Measurements from ENCODE around the gene SORCS3.

The SORCS3 gene

GRCh38 chr10:105161149-105161548 is 520.1 kb downstream of the SORCS3 start:
- TF ChIP-seq CTCF (IDR thresholded peaks at IDR 0.05; ENCODE audit: low read depth, low read length, missing control alignments): no peak
- Histone ChIP-seq H3K4me3 (ENCODE audit: low read depth, low read length) (no peak overlapping the region), H3K27ac (no peak overlapping the region), H3K27me3 (replicated peaks) (no peaks in the 10 kb centered on the region), H3K36me3 (replicated peaks) (no peaks in the 10 kb centered on the region)
- in situ Hi-C loops (cut with HindIII; ENCODE audit: low pct_ligation_motif_present, low sequenced_read_pairs): no loop called here
- DNase-seq: no peak

- no peak overlapping the region for H3K27ac ChIP-seq
- TF ChIP-seq CTCF (IDR thresholded peaks at IDR 0.05; ENCODE audit: low read depth, low read length, missing control alignments): no peak
- H3K4me3 ChIP-seq (ENCODE audit: low read depth, low read length): no peak overlapping the region
- H3K27me3 ChIP-seq (replicated peaks): no peaks in the 10 kb centered on the region
- in situ Hi-C loops (cut with HindIII; ENCODE audit: low pct_ligation_motif_present, low sequenced_read_pairs): no loop called here
- DNase-seq: no peak
- H3K36me3 ChIP-seq (replicated peaks): no peaks in the 10 kb centered on the region
These were observed 520.7 kb downstream of the SORCS3 start for GRCh38 chr10:105161767-105162166.

GRCh38 chr10:105170521-105170920 is 529.4 kb downstream of the SORCS3 start:
- no peak for DNase-seq
- no peak for TF ChIP-seq CTCF (IDR thresholded peaks at IDR 0.05; ENCODE audit: low read depth, low read length, missing control alignments)
- Histone ChIP-seq H3K4me3 (ENCODE audit: low read depth, low read length) (no peak overlapping the region), H3K36me3 (replicated peaks) (no peaks in the 10 kb centered on the region), H3K27me3 (replicated peaks) (no peaks in the 10 kb centered on the region), H3K27ac (no peak overlapping the region)
- in situ Hi-C loops (cut with HindIII; ENCODE audit: low pct_ligation_motif_present, low sequenced_read_pairs): no loop called here

- no peak for DNase-seq
- no peaks in the 10 kb centered on the region for H3K27me3 ChIP-seq (replicated peaks)
- TF ChIP-seq CTCF (IDR thresholded peaks at IDR 0.05; ENCODE audit: low read depth, low read length, missing control alignments): no peak
- H3K27ac ChIP-seq: no peak overlapping the region
- no peaks in the 10 kb centered on the region for H3K36me3 ChIP-seq (replicated peaks)
- no peak overlapping the region for H3K4me3 ChIP-seq (ENCODE audit: low read depth, low read length)
- in situ Hi-C loops (cut with HindIII; ENCODE audit: low pct_ligation_motif_present, low sequenced_read_pairs): no loop called here
These were observed 530.9 kb downstream of the SORCS3 start for GRCh38 chr10:105171945-105172344.

GRCh38 chr10:105181626-105182025 is 540.5 kb downstream of the SORCS3 start:
- no peak for TF ChIP-seq CTCF (IDR thresholded peaks at IDR 0.05; ENCODE audit: low read depth, low read length, missing control alignments)
- Histone ChIP-seq H3K4me3 (ENCODE audit: low read depth, low read length) (no peak overlapping the region), H3K27ac (no peak overlapping the region)

GRCh38 chr10:105183536-105183935 is 542.4 kb downstream of the SORCS3 start:
- H3K27me3 ChIP-seq (replicated peaks): no peaks in the 10 kb centered on the region
- DNase-seq: no peak
- no peak overlapping the region for H3K27ac ChIP-seq
- in situ Hi-C loops (cut with HindIII; ENCODE audit: low pct_ligation_motif_present, low sequenced_read_pairs): no loop called here
- H3K36me3 ChIP-seq (replicated peaks): no peaks in the 10 kb centered on the region
- no peak for TF ChIP-seq CTCF (IDR thresholded peaks at IDR 0.05; ENCODE audit: low read depth, low read length, missing control alignments)
- H3K4me3 ChIP-seq (ENCODE audit: low read depth, low read length): no peak overlapping the region

More at GRCh38 chr10:105181626-105182025, 540.5 kb downstream of the SORCS3 start:
- DNase-seq: no peak
- Histone ChIP-seq H3K36me3 (replicated peaks) (no peaks in the 10 kb centered on the region), H3K27me3 (replicated peaks) (no peaks in the 10 kb centered on the region)
- in situ Hi-C loops (cut with HindIII; ENCODE audit: low pct_ligation_motif_present, low sequenced_read_pairs): no loop called here

Measured in brain microvascular endothelial cell (primary cell).